ENCODE data around the gene POU6F2.
"Not testable (repeated sequence)": the region's sequence is repeated elsewhere in the genome, so short reads cannot be mapped to it uniquely, and the experiment has no call there.

The POU6F2 gene

GRCh38 chr7:39355664-39356063 lies 378.0 kb downstream of the POU6F2 start:
- DNase-seq (ENCODE audit: low spot score) = no peak

- DNase-seq (ENCODE audit: low spot score) = no peak
Measured at GRCh38 chr7:39356172-39356925, 378.6 kb downstream of the POU6F2 start.

DNA sequence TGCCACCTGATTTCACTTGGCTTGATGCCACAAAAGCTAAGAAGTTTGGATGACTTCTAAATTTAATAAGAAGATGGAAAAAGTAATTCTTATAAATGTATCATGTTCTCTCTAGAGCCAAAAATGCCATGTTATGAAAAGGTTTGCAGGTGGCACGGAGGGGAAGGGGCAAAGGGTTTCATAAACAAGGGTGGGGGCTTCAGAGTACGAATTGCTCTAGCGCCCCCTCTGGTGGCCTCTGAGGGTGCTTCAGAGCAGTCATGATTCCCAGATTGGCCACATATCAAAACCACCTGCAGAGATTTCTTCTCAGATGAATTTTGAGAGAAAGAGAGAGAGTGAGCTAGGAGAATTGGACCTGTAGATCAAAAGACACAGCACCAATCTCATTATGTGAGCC lies 379.9 kb downstream of the POU6F2 start:
- DNase-seq (ENCODE audit: low spot score) = peak; percentile 54

DNA sequence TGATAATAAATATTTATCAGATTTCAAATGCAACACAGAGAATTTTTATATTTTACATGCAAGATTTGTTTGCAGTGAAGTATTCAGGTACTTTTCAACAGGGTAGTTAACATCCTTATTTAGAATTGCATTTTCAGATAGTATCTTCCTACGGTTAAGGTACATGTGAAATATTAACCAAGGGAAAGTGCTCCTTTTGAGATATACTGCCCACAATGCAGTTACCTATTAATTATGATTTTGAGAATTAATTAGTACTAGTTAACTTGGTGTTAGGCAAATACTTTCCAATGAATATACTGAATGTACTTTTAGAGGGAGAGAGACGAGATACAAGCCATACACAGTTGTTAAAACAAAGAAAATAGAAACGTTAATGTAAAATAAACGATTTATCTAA lies 382.3 kb downstream of the POU6F2 start:
- no peak for DNase-seq (ENCODE audit: low spot score)

DNA sequence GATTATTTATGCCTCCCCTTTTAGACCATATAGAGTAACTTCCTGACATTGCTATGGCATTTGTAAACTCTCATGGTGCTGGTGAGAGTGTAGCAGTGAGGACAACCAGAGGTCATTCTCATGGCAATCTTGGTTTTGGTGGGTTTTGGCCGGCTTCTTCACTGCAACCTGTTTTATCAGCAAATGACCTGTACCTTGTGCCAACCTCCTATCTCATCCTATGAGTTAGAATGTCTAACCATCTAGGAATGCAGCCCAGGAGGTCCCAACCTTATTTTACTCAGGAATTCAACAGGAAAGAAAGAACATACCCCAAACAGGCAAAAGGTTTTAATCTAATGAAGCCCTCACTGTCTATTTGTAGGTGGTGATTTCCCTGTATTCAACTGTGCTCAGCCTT lies 383.1 kb downstream of the POU6F2 start:
- no peak for DNase-seq (ENCODE audit: low spot score)

DNA sequence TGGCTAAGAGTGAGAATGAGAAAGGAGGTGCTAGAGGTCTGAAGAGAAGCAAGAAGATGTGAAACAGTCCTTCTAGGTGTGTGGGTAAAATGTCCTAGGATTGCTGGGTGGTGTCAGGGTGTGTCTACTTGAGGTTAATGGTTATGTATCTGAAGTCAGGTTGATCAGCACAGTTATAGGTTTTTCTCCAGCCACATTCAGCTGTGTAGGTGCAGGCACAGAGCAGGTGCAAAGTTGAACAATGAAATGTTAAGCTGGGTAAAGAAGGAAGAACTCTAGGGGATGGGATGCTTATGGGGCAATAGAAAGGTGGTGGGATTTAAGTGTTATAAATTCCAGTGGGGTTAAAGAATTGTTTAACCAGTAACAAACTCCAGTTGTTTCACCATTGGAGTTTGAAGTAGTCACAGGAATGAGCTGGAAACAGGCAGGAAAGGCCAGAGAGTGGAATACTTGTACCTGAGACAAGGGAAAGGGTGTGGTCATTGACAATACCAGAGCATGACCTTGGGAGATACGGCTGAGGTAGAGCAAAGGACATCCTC lies 388.1 kb downstream of the POU6F2 start:
- no peak for DNase-seq (ENCODE audit: low spot score)

GRCh38 chr7:39367451-39367850 lies 389.7 kb downstream of the POU6F2 start:
- DNase-seq (ENCODE audit: low spot score) = no peak

- no peak for DNase-seq (ENCODE audit: low spot score)
Measured at GRCh38 chr7:39367943-39368342, 390.2 kb downstream of the POU6F2 start.

DNA sequence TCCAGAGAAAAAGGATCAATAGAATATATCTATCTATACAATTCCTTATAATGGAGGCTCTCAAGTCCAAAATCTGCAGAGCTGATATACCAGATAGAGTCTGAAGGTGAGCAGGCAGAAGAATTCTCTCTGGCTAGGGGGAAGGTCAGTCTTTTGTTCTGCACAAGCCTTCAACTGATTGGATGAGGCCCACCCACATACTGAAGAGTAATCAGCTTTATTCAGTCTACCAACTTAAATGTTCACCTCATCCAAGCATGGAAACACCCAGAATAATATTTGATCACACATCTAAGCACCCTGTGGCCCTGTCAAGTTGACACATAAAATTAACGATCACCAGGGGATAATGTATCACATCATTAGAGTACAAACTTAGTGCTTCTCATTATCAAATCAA lies 394.7 kb downstream of the POU6F2 start:
- no peak for DNase-seq (ENCODE audit: low spot score)

- no peak for DNase-seq (ENCODE audit: low spot score)
Measured at GRCh38 chr7:39374436-39375040, 396.8 kb downstream of the POU6F2 start.

- no peak for DNase-seq (ENCODE audit: low spot score)
Measured at GRCh38 chr7:39375047-39375873, 397.6 kb downstream of the POU6F2 start.

- no peak for DNase-seq (ENCODE audit: low spot score)
Measured at GRCh38 chr7:39375874-39376190, 398.1 kb downstream of the POU6F2 start.

DNA sequence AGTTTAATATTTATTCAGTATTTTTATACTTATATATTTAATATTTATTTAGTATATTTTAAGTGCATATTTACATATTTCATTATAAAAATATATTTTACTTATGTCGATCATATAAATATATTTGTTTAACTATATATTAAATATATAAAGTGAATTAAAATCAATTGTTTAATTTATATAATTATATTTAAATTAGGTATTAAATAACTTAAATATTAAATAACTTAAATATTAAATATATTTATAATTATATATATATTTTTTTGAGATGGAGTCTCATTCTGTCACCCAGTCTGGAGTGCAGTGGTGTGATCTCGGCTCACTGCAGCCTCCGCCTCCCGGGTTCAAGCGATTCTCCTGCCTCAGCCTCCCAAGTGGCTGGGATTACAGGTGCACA lies 399.2 kb downstream of the POU6F2 start:
- DNase-seq (ENCODE audit: low spot score) = not testable (repeated sequence)

- no peak for DNase-seq (ENCODE audit: low spot score)
Measured at GRCh38 chr7:39379416-39379815, 401.7 kb downstream of the POU6F2 start.

DNA sequence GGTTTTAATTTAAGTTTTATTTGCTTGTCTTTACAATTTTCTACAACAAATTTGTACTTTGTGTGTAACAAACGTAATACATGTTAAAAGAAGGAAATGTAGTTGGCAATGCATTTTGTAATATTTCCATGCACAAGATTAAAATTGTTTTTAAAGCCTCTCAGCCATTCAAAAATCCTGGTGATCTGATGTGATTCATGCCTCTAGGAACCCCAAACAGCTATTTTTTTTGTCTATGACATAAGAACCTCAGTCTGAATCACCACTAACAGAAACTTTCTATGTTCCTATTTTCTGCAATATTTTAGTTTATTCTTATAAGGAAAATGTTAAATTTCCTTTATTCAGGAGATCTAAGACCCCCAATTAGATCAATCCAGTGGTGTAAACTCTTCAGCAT lies 405.4 kb downstream of the POU6F2 start:
- no peak for DNase-seq (ENCODE audit: low spot score)

- no peak for DNase-seq (ENCODE audit: low spot score)
Measured at GRCh38 chr7:39384386-39384785, 406.7 kb downstream of the POU6F2 start.

- no peak for DNase-seq (ENCODE audit: low spot score)
Measured at GRCh38 chr7:39386718-39387117, 409.0 kb downstream of the POU6F2 start.

DNA sequence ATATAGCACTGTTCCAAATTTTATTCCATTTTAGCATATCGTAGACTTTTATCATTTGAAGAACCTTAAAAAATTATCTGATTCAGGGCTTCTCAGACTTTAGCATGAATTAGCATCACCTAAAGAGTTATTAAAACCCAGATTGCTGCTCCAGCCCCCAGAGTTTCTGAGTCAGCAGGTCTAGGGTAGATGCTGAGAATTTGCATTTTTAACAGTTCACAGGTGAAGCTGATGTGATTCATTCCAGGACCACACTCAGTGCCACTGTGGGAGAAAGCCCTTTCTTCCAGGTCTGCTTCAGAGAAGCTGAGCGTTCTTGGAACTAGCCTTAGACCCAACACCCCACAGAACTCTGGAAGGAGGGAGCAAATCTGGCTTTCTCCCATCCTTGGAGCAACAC lies 414.4 kb downstream of the POU6F2 start:
- DNase-seq (ENCODE audit: low spot score) = no peak

DNA sequence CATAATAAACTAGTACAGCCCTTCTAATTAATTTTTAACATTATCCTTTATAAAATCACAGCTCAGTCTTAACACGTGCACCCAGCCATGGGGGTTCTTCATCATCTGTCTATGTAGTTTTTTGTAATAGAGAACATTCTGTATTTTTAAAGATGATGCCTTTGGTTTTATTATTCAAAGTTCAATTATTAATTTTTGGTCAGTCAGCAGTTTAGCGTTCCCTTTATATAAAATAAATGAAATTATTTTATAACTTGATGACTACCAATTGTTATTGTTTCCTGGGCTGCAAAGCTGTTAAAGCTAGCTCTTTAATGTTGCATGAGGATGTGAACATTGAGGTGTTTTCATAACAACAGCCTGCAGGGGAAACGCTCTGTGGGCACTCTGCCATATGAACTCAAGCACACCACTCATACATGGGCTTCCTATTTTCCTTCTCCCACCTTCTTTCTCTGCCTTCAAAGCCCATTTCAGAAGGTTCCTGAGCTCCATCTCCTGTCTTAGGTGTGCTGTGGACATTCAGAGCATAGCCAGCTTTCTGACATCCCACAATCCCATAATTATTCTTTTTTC lies 416.5 kb downstream of the POU6F2 start:
- no peak for DNase-seq (ENCODE audit: low spot score)

GRCh38 chr7:39399458-39399857 lies 421.7 kb downstream of the POU6F2 start:
- DNase-seq (ENCODE audit: low spot score) = no peak

GRCh38 chr7:39399986-39400385 lies 422.3 kb downstream of the POU6F2 start:
- DNase-seq (ENCODE audit: low spot score) = no peak

DNA sequence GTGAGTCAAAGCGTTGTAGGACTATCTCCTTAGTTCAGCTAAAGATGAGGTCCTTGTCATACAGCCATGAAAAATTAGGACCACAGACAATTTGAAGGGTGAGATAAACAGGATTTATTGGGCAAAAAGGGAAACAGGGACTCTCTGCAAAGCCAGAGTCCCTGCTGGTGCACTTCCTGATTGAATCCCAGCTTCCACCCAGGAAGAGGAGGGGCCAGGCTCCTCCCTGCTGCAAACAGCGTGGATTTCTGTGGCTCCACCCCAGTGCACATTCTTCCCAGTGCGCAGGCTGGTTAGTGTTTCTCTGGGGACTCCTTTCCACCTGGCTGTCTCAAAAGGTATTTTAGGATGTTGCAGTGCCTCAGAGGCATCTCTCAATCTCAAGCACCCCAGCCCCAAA lies 423.1 kb downstream of the POU6F2 start:
- DNase-seq (ENCODE audit: low spot score) = no peak

GRCh38 chr7:39402034-39402433 lies 424.3 kb downstream of the POU6F2 start:
- no peak for DNase-seq (ENCODE audit: low spot score)
